ENCODE data around the gene SDHB.

DNA sequence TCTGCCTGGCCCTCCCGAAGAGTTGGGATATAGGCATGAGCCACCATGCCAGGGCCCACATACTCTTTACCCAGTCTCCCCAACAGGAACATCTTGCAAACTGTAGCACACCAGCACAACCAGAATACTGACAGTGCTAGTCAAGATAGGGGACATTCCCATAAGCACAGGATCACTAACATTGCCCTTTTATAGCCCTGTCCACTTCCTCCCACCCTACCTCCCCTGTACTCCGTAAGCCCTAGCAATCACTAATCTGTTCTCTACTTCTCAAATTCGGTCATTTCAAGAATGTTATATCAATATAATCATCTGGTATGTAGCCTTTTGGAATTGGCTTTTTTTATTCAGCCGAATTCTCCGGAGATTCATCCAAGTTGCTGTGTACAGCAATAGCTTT, 5.9 kb downstream of the SDHB start:
- no peak for TF ChIP-seq POLR2AphosphoS5 (IDR thresholded peaks at IDR 0.05; ENCODE audit: borderline replicate concordance, low read depth, low read length)
- TF ChIP-seq EZH2 (IDR thresholded peaks at IDR 0.05) = no peak
- TF ChIP-seq FOXP2 (optimal IDR thresholded peaks at IDR 0.05; ENCODE audit: control extremely low read depth, extremely low read length, insufficient read depth) = no peak

Measured in SK-N-MC (cell line).